HG03571 (cell line): ENCODE data around the gene EYA2.

ENCODE experiments used
- ATAC-seq: cut with Tn5 transposase; IDR thresholded peaks from one replicate; pipeline ENCODE4 v1.9.1; 2021; ENCODE audit not compliant: unreplicated experiment

EYA2 gene

GRCh38 chr20:47237715-47238114 lies 343.1 kb downstream of the EYA2 start:
- no peak for ATAC-seq
